Naive thymus-derived CD4-positive, alpha-beta T cell (primary cell): ENCODE data around the gene NUDT14. TPM values are rescaled to one million over a fixed set of nuclear protein-coding genes. Genes with fewer than 3 reads are reported as not detected.

Experiments used
- ATAC-seq: fragments of 150-1000 bp; cut with Tn5 transposase; 2 replicates; pipeline ENCODE4 v1.10.0; 2021; ENCODE audit warnings: mild to moderate bottlenecking, moderate library complexity
- CTCF ChIA-PET: fragments of 350-600 bp; sonication (Branson Sonifier 250); formaldehyde crosslinking; loops from one replicate; lab custom pipeline; 2021; ENCODE audit warnings: antibody characterized with exemption; lab: Charles Lee
- POLR2A ChIA-PET: fragments of 350-600 bp; sonication (Branson Sonifier 250); formaldehyde crosslinking; loops from one replicate; lab custom pipeline; 2021; ENCODE audit warnings: antibody characterized with exemption, inconsistent platforms; lab: Charles Lee
- DNase-seq, 9 donors: peaks; one replicate each; pipeline versions ENCODE4 v3.0.0 to v3.0.0-alpha.2; 2020 to 2022; ENCODE audit warnings: mixed read lengths in 1 of 9
- H3K27ac ChIP-seq: one replicate; pipeline ENCODE4 v1.7.0; 2013; ENCODE audit warnings: mild to moderate bottlenecking, low read depth, low read length, moderate library complexity
- H3K27me3 ChIP-seq, 2 donors: one replicate each; pipeline ENCODE4 v1.7.0; 2013; ENCODE audit warnings: low read length in 2 of 2, mild to moderate bottlenecking in 2 of 2, moderate library complexity in 2 of 2; ENCODE audit not compliant: control insufficient read depth in 2 of 2, insufficient read depth in 2 of 2
- H3K36me3 ChIP-seq, 3 experiments: 1 replicate in 2 of 3; 2 replicates in 1 of 3; pipeline ENCODE4 v1.7.0; 2013; ENCODE audit warnings: low read length in 3 of 3, mild to moderate bottlenecking in 3 of 3, moderate library complexity in 1 of 3; ENCODE audit not compliant: insufficient read depth in 3 of 3, control insufficient read depth in 2 of 3
- H3K4me1 ChIP-seq, 2 donors: one replicate each; pipeline ENCODE4 v1.7.0; 2013; ENCODE audit warnings: low read length in 2 of 2, mild to moderate bottlenecking in 2 of 2, moderate library complexity in 1 of 2; ENCODE audit not compliant: control insufficient read depth in 2 of 2, insufficient read depth in 2 of 2
- H3K4me3 ChIP-seq: 2 replicates; pipeline ENCODE4 v1.7.0; 2013; ENCODE audit warnings: mild to moderate bottlenecking, low read length
- H3K9me3 ChIP-seq, 3 experiments: 1 replicate in 2 of 3; 2 replicates in 1 of 3; pipeline ENCODE4 v1.7.0; 2013; ENCODE audit warnings: low read length in 3 of 3; ENCODE audit not compliant: control insufficient read depth in 2 of 3
- H3K27ac Mint-ChIP-seq, 9 donors: one replicate each; pipeline ENCODE4 v1.8.0; 2020 to 2022; ENCODE audit warnings: mixed read lengths in 9 of 9, mild to moderate bottlenecking in 8 of 9, moderate library complexity in 5 of 9, inconsistent platforms in 2 of 9
- H3K27me3 Mint-ChIP-seq, 5 donors: one replicate each; pipeline ENCODE4 v1.8.0; 2021 to 2022; ENCODE audit warnings: mixed read lengths in 5 of 5, mild to moderate bottlenecking in 1 of 5
- H3K36me3 Mint-ChIP-seq, 5 donors: one replicate each; pipeline ENCODE4 v1.8.0; 2020 to 2022; ENCODE audit warnings: mixed read lengths in 5 of 5, mild to moderate bottlenecking in 3 of 5, inconsistent platforms in 1 of 5
- H3K4me1 Mint-ChIP-seq, 7 donors: one replicate each; pipeline ENCODE4 v1.8.0; 2020 to 2022; ENCODE audit warnings: mixed read lengths in 7 of 7, mild to moderate bottlenecking in 3 of 7, inconsistent platforms in 1 of 7
- H3K4me3 Mint-ChIP-seq, 10 donors: one replicate each; pipeline ENCODE4 v1.8.0; 2020 to 2022; ENCODE audit warnings: mild to moderate bottlenecking in 10 of 10, mixed read lengths in 10 of 10, moderate library complexity in 6 of 10, inconsistent platforms in 2 of 10
- H3K9me3 Mint-ChIP-seq, 11 donors: one replicate each; pipeline ENCODE4 v1.8.0; 2020 to 2022; ENCODE audit warnings: mixed read lengths in 11 of 11, mild to moderate bottlenecking in 4 of 11, inconsistent platforms in 1 of 11, moderate library complexity in 1 of 11
- intact Hi-C, 2 donors: fragments of 100-400 bp; cut with micrococcal nuclease; formaldehyde crosslinking; loops; one replicate each; pipeline ENCODE4 v1.15.1; 2023
- polyA plus RNA-seq, 2 donors: library from polyadenylated mRNA; unstranded; fragments of 300-500 nt; fragmentation: Illumina TruSeq; gene quantifications; one replicate each; pipeline ENCODE4 v1.2.3, GENCODE V29; 2021
- total RNA-seq, 6 experiments: library from RNA in 5 of 6; stranded (reverse) in 5 of 6; gene quantifications; 1 replicate in 5 of 6; 2 replicates in 1 of 6; pipeline ENCODE4 v1.2.3 and lab custom pipeline; 2021 to 2026

Gene NUDT14
- total RNA-seq (10 to 100 TPM; 17.3 to 29.6 (median 20.6) TPM), polyA plus RNA-seq (10 to 100 TPM; 17.4 to 20.1 TPM), total RNA-seq (lab: John Stamatoyannopoulos, UW) (7.1 reads per million, percentile 30 among the genes with 10 or more reads in this experiment)

- H3K9me3 ChIP-seq: no peaks in the 10 kb centered on the region
- H3K4me1 ChIP-seq: peaks cover 4 to 12% of the 10 kb centered on the region in 2 donors
- ChIA-PET POLR2A (interaction anchor here (0.6 to 3.1 kb wide), 6 partner anchors 8 to 115 kb away, joined by 3 to 13 read pairs (median 4); partner anchors contain the start of gene JAG2), CTCF (interaction anchor here (0.6 to 1.3 kb wide), 4 partner anchors 14 to 209 kb away, joined by 3 to 7 read pairs (median 4); partner anchors contain the start of gene CLBA1)
- Mint-ChIP-seq H3K9me3 (no peaks in the 10 kb centered on the region), H3K36me3 (no peaks in the 10 kb centered on the region), H3K4me3 (peak within 1 kb of the TSS; percentile 68 to 86 (median 77)), H3K27ac (peak within 1 kb of the TSS in 7 of 9 donors; percentile 10 to 76 (median 64)), H3K27me3 (peaks cover 0 to 4% (median 0%) of the 10 kb centered on the region in 5 donors), H3K4me1 (peaks cover 0 to 23% (median 15%) of the 10 kb centered on the region in 7 donors)
- H3K27ac ChIP-seq: peak within 1 kb of the TSS; percentile 53
- peak within 1 kb of the TSS; percentile 52 for H3K4me3 ChIP-seq
- no peaks in the 10 kb centered on the region for H3K27me3 ChIP-seq
- intact Hi-C loops: loop anchor here (1.0 to 5.0 kb wide), 9 partner anchors 14 to 428 kb away; partner anchors contain the start of genes BRF1 (in 2 of the 2), TEDC1 (in 2 of the 2) and SIVA1 (in 1 of the 2)
- DNase-seq (peak; percentile 69 to 88 (median 82)), ATAC-seq (peak; percentile 94)
- H3K36me3 ChIP-seq: no peaks in the 10 kb centered on the region
Observed at GRCh38 chr14:105180592-105181548, at the start of gene NUDT14. TSS of gene NUDT14 (minus strand) at chr14:105181312. CDS start at chr14:105181209, 103 bp downstream.

- Mint-ChIP-seq H3K27ac (no peak overlapping the region), H3K4me3 (no peak overlapping the region), H3K9me3 (no peaks in the 10 kb centered on the region), H3K36me3 (peaks cover 0 to 8% (median 0%) of the 10 kb centered on the region in 5 donors), H3K4me1 (no peaks in the 10 kb centered on the region), H3K27me3 (no peaks in the 10 kb centered on the region)
- intact Hi-C loops: no loop called here
- H3K27ac ChIP-seq: no peak overlapping the region
- ATAC-seq (no peak), DNase-seq (no peak)
- H3K36me3 ChIP-seq: peaks cover 0 to 33% (median 0%) of the 10 kb centered on the region in 3 experiments
- POLR2A ChIA-PET: no interaction called here
- H3K27me3 ChIP-seq: no peaks in the 10 kb centered on the region
- H3K4me3 ChIP-seq: no peak overlapping the region
- no peaks in the 10 kb centered on the region for H3K9me3 ChIP-seq
- no peaks in the 10 kb centered on the region for H3K4me1 ChIP-seq
- CTCF ChIA-PET: no interaction called here
Observed at GRCh38 chr14:105229099-105229655, 48.1 kb upstream of the NUDT14 start.

GRCh38 chr14:105228562-105228961, 47.5 kb upstream of the NUDT14 start:
- H3K27me3 ChIP-seq: no peaks in the 10 kb centered on the region
- Mint-ChIP-seq H3K4me3 (no peak overlapping the region), H3K27ac (no peak overlapping the region), H3K36me3 (peaks cover 0 to 13% (median 0%) of the 10 kb centered on the region in 5 donors), H3K4me1 (no peaks in the 10 kb centered on the region), H3K27me3 (no peaks in the 10 kb centered on the region), H3K9me3 (no peaks in the 10 kb centered on the region)
- no peaks in the 10 kb centered on the region for H3K9me3 ChIP-seq
- CTCF ChIA-PET: no interaction called here
- no peak for DNase-seq
- peaks cover 0 to 39% (median 0%) of the 10 kb centered on the region in 3 experiments for H3K36me3 ChIP-seq
- intact Hi-C loops: no loop called here
- H3K4me3 ChIP-seq: no peak overlapping the region
- H3K4me1 ChIP-seq: no peaks in the 10 kb centered on the region
- ATAC-seq: no peak
- POLR2A ChIA-PET: no interaction called here
- no peak overlapping the region for H3K27ac ChIP-seq

GRCh38 chr14:105227346-105227745, 46.2 kb upstream of the NUDT14 start:
- Mint-ChIP-seq H3K4me3 (no peak overlapping the region), H3K27ac (no peak overlapping the region), H3K9me3 (no peaks in the 10 kb centered on the region), H3K27me3 (no peaks in the 10 kb centered on the region), H3K4me1 (peaks cover 0 to under 1% (median 0%) of the 10 kb centered on the region in 7 donors), H3K36me3 (peaks cover 0 to 21% (median 5%) of the 10 kb centered on the region in 5 donors)
- intact Hi-C loops: no loop called here
- H3K4me1 ChIP-seq: no peaks in the 10 kb centered on the region
- DNase-seq (no peak), ATAC-seq (no peak)
- H3K9me3 ChIP-seq: no peaks in the 10 kb centered on the region
- no peak overlapping the region for H3K27ac ChIP-seq
- ChIA-PET CTCF (no interaction called here), POLR2A (no interaction called here)
- peaks cover 0 to 48% (median 0%) of the 10 kb centered on the region in 3 experiments for H3K36me3 ChIP-seq
- no peak overlapping the region for H3K4me3 ChIP-seq
- no peaks in the 10 kb centered on the region for H3K27me3 ChIP-seq

GRCh38 chr14:105226198-105226597, 45.1 kb upstream of the NUDT14 start:
- POLR2A ChIA-PET: no interaction called here
- H3K36me3 Mint-ChIP-seq: peaks cover 0 to 28% (median 9%) of the 10 kb centered on the region in 5 donors
- no peaks in the 10 kb centered on the region for H3K9me3 Mint-ChIP-seq
- peak overlapping the region in 1 of 9 donors; percentile 64 for H3K27ac Mint-ChIP-seq
- H3K27me3 Mint-ChIP-seq: no peaks in the 10 kb centered on the region
- ATAC-seq (no peak), DNase-seq (no peak)
- Histone ChIP-seq H3K4me3 (no peak overlapping the region), H3K27me3 (no peaks in the 10 kb centered on the region), H3K4me1 (no peaks in the 10 kb centered on the region), H3K36me3 (peaks cover 0 to 59% (median 3%) of the 10 kb centered on the region in 3 experiments), H3K27ac (no peak overlapping the region), H3K9me3 (no peaks in the 10 kb centered on the region)
- no peak overlapping the region for H3K4me3 Mint-ChIP-seq
- H3K4me1 Mint-ChIP-seq: peaks cover 0 to 4% (median 0%) of the 10 kb centered on the region in 7 donors
- CTCF ChIA-PET: interaction anchor here (0.6 kb wide), 1 partner anchor 105 kb away, joined by 5 read pairs; no protein-coding TSS in a partner anchor
- intact Hi-C loops: no loop called here

- peaks cover 0 to 31% (median 9%) of the 10 kb centered on the region in 5 donors for H3K36me3 Mint-ChIP-seq
- ChIA-PET POLR2A (no interaction called here), CTCF (no interaction called here)
- Histone ChIP-seq H3K4me3 (no peak overlapping the region), H3K36me3 (peaks cover 0 to 71% (median 4%) of the 10 kb centered on the region in 3 experiments), H3K9me3 (no peaks in the 10 kb centered on the region), H3K27me3 (no peaks in the 10 kb centered on the region), H3K4me1 (no peaks in the 10 kb centered on the region), H3K27ac (no peak overlapping the region)
- ATAC-seq (no peak), DNase-seq (no peak)
- H3K27ac Mint-ChIP-seq: peak overlapping the region in 3 of 9 donors; percentile 33 to 50 (median 38)
- H3K4me3 Mint-ChIP-seq: no peak overlapping the region
- intact Hi-C loops: no loop called here
- no peaks in the 10 kb centered on the region for H3K9me3 Mint-ChIP-seq
- H3K27me3 Mint-ChIP-seq: no peaks in the 10 kb centered on the region
- peaks cover 0 to 4% (median 0%) of the 10 kb centered on the region in 7 donors for H3K4me1 Mint-ChIP-seq
Observed at GRCh38 chr14:105224845-105225570, 43.9 kb upstream of the NUDT14 start.
